Neural progenitor cell (in vitro differentiated cells): ENCODE data around the gene TSLP. TPM values are rescaled to one million over a fixed set of nuclear protein-coding genes. Genes with fewer than 3 reads are reported as not detected.

Experiments used
- DNase-seq: peaks from one replicate; pipeline ENCODE4 v3.0.0-alpha.2; 2016; ENCODE audit warnings: low spot score
- H2AFZ ChIP-seq: fragments of 200-600 bp; sonication (generic); replicated peaks from 2 replicates; pipeline ENCODE4 v1.6.1; 2016; ENCODE audit warnings: antibody characterized with exemption
- H3F3A ChIP-seq: fragments of 200-600 bp; sonication (generic); 2 replicates; pipeline ENCODE4 v1.6.1; 2016; ENCODE audit warnings: antibody characterized with exemption, low read depth
- H3K27ac ChIP-seq: fragments of 200-600 bp; sonication (generic); 2 replicates; pipeline ENCODE4 v1.5.1; 2016; ENCODE audit warnings: mild to moderate bottlenecking
- H3K27me3 ChIP-seq: fragments of 200-600 bp; sonication (generic); 2 replicates; pipeline ENCODE4 v1.6.1; 2016; ENCODE audit warnings: mild to moderate bottlenecking, moderate library complexity
- H3K36me3 ChIP-seq: fragments of 200-600 bp; sonication (generic); 2 replicates; pipeline ENCODE4 v1.5.1; 2016
- H3K4me1 ChIP-seq: fragments of 200-600 bp; sonication (generic); 2 replicates; pipeline ENCODE4 v1.6.1; 2016; ENCODE audit warnings: mixed run types
- H3K4me2 ChIP-seq: fragments of 200-600 bp; sonication (generic); 2 replicates; pipeline ENCODE4 v1.6.1; 2016
- H3K4me3 ChIP-seq: fragments of 200-600 bp; sonication (generic); 2 replicates; pipeline ENCODE4 v1.5.1; 2016
- H3K79me2 ChIP-seq: fragments of 200-600 bp; sonication (generic); 2 replicates; pipeline ENCODE4 v1.6.1; 2016; ENCODE audit warnings: low read depth
- H3K9ac ChIP-seq: fragments of 200-600 bp; sonication (generic); 2 replicates; pipeline ENCODE4 v1.6.1; 2016
- H3K9me3 ChIP-seq: fragments of 200-600 bp; sonication (generic); 2 replicates; pipeline ENCODE4 v1.5.1; 2016; ENCODE audit warnings: low read depth
- H4K20me1 ChIP-seq: fragments of 200-600 bp; sonication (generic); 2 replicates; pipeline ENCODE4 v1.6.1; 2016; ENCODE audit warnings: low read depth
- H3K27ac Mint-ChIP-seq: 3 replicates; pipeline ENCODE4 v1.8.0; 2021; ENCODE audit warnings: mixed read lengths
- H3K27me3 Mint-ChIP-seq: 2 replicates; pipeline ENCODE4 v1.8.0; 2022; ENCODE audit warnings: low read depth, mild to moderate bottlenecking, inconsistent platforms, moderate library complexity, mixed read lengths; ENCODE audit not compliant: insufficient read depth
- H3K36me3 Mint-ChIP-seq: 3 replicates; pipeline ENCODE4 v1.8.0; 2021; ENCODE audit warnings: mixed read lengths
- H3K4me1 Mint-ChIP-seq: 3 replicates; pipeline ENCODE4 v1.8.0; 2021; ENCODE audit warnings: mixed read lengths
- H3K4me3 Mint-ChIP-seq: 3 replicates; pipeline ENCODE4 v1.8.0; 2021; ENCODE audit warnings: mild to moderate bottlenecking, moderate library complexity, mixed read lengths
- H3K9me3 Mint-ChIP-seq: 3 replicates; pipeline ENCODE4 v1.8.0; 2020; ENCODE audit warnings: mixed read lengths
- CTCF ChIP-seq: fragments of 200-600 bp; sonication (generic); IDR thresholded peaks from 2 replicates; pipeline ENCODE4 v1.5.1; 2017; ENCODE audit warnings: antibody characterized with exemption, mild to moderate bottlenecking
- EZH2 ChIP-seq: fragments of 200-600 bp; sonication (generic); IDR thresholded peaks from 2 replicates; pipeline ENCODE4 v1.6.1; 2017; ENCODE audit warnings: antibody characterized with exemption, mild to moderate bottlenecking, moderate library complexity
- EZH2phosphoT487 ChIP-seq: fragments of 200-600 bp; sonication (generic); IDR thresholded peaks from 2 replicates; pipeline ENCODE4 v1.6.1; 2017; ENCODE audit warnings: antibody characterized with exemption
- total RNA-seq: library from RNA; depleted of rRNA; stranded (reverse); fragments of >200 nt; gene quantifications from 2 replicates; pipeline ENCODE4 v1.2.3, GENCODE V29; 2015; ENCODE audit warnings: low replicate concordance

The TSLP gene
- not detected in 2 replicates for total RNA-seq

GRCh38 chr5:111071413-111071812 lies at the start of gene TSLP:
TSS of gene TSLP (plus strand) at chr5:111071713. CDS start at chr5:111071891, 178 bp downstream.
- H3K9me3 Mint-ChIP-seq: no peaks in the 10 kb centered on the region
- H3K36me3 ChIP-seq: no peaks in the 10 kb centered on the region
- H4K20me1 ChIP-seq: peaks cover 13% of the 10 kb centered on the region
- peak within 1 kb of the TSS; percentile 79 for H3K4me2 ChIP-seq
- H3K9me3 ChIP-seq: no peaks in the 10 kb centered on the region
- TF ChIP-seq EZH2 (peak; percentile 21), EZH2phosphoT487 (no peak), CTCF (no peak)
- peak within 1 kb of the TSS; percentile 42 for H3K4me3 ChIP-seq
- peaks cover 10% of the 10 kb centered on the region for H3K4me1 Mint-ChIP-seq
- no peak within 1 kb of the TSS for H3K9ac ChIP-seq
- peaks cover 95% of the 10 kb centered on the region for H3K27me3 ChIP-seq
- H3K79me2 ChIP-seq: no peaks in the 10 kb centered on the region
- no peak for DNase-seq
- no peaks in the 10 kb centered on the region for H3K4me1 ChIP-seq
- peaks cover 4% of the 10 kb centered on the region for H3F3A ChIP-seq
- H2AFZ ChIP-seq: peak within 1 kb of the TSS; percentile 93
- H3K27ac Mint-ChIP-seq: no peak within 1 kb of the TSS
- no peaks in the 10 kb centered on the region for H3K36me3 Mint-ChIP-seq
- H3K4me3 Mint-ChIP-seq: peak within 1 kb of the TSS; percentile 91
- H3K27me3 Mint-ChIP-seq: peaks cover 44% of the 10 kb centered on the region
- no peak within 1 kb of the TSS for H3K27ac ChIP-seq

DNA sequence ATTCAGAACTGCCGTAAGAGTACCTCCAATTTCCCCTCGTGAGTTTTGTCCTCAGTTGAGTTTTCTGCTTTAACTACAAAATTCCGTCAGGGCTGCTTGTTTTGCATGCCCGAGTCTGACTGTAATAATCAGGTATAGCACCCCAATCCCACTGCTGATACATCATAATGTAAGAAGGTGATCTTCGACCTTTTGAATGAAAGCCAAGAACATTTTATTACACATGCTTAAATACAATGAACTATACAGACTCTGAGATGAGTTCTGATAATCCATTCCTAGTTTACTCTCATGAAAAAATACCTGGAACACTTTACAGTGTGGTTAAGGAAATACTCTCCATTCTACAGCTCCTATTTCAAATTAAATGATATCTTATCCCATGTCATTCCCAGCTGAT lies 49.2 kb upstream of the TSLP start:
- no peak for TF ChIP-seq EZH2
- TF ChIP-seq CTCF: no peak
- TF ChIP-seq EZH2phosphoT487: no peak
- no peak overlapping the region for H3K9ac ChIP-seq

DNA sequence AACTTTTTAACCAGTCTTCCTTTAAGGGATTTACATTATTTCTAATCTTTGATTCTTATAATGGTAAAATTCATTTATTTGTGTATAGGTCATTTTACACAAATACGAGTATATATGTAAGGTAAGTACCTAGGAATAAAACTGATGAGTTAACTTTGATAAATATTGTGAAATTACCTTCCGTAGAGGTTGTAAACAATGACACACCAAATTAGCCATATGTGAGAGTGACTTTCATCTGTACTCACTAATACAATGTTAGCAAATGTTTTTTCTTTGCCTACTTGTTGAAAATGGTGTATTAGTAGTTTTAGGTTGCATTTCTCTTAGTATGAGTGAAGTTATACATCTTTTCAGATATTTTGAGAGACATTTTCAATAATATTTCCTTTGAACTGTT lies 42.6 kb upstream of the TSLP start:
- H3K4me3 ChIP-seq: no peak overlapping the region
- Mint-ChIP-seq H3K4me3 (no peak overlapping the region), H3K27ac (no peak overlapping the region), H3K36me3 (no peaks in the 10 kb centered on the region), H3K27me3 (peaks cover 5% of the 10 kb centered on the region), H3K4me1 (no peaks in the 10 kb centered on the region), H3K9me3 (peaks cover 2% of the 10 kb centered on the region)
- no peaks in the 10 kb centered on the region for H3K79me2 ChIP-seq
- no peaks in the 10 kb centered on the region for H4K20me1 ChIP-seq
- no peaks in the 10 kb centered on the region for H3K9me3 ChIP-seq
- no peaks in the 10 kb centered on the region for H3K27me3 ChIP-seq
- H3K9ac ChIP-seq: no peak overlapping the region
- H3K4me2 ChIP-seq: no peak overlapping the region
- no peaks in the 10 kb centered on the region for H3F3A ChIP-seq
- no peaks in the 10 kb centered on the region for H3K4me1 ChIP-seq
- no peaks in the 10 kb centered on the region for H3K36me3 ChIP-seq
- TF ChIP-seq EZH2phosphoT487 (no peak), CTCF (no peak), EZH2 (no peak)
- no peak for DNase-seq
- H2AFZ ChIP-seq: no peak overlapping the region
- H3K27ac ChIP-seq: no peak overlapping the region

More for the DNA sequence above, 49.2 kb upstream of the TSLP start:
- H3K4me3 ChIP-seq: no peak overlapping the region
- no peaks in the 10 kb centered on the region for H3K27me3 ChIP-seq
- no peaks in the 10 kb centered on the region for H3K27me3 Mint-ChIP-seq
- DNase-seq: no peak
- no peak overlapping the region for H3K27ac Mint-ChIP-seq
- H3K9me3 ChIP-seq: no peaks in the 10 kb centered on the region
- no peaks in the 10 kb centered on the region for H3K36me3 ChIP-seq
- no peak overlapping the region for H3K4me2 ChIP-seq
- H3K36me3 Mint-ChIP-seq: no peaks in the 10 kb centered on the region
- H3K4me1 Mint-ChIP-seq: no peaks in the 10 kb centered on the region
- H3K79me2 ChIP-seq: no peaks in the 10 kb centered on the region
- H3K27ac ChIP-seq: no peak overlapping the region
- no peaks in the 10 kb centered on the region for H3F3A ChIP-seq
- no peak overlapping the region for H3K4me3 Mint-ChIP-seq
- H3K4me1 ChIP-seq: no peaks in the 10 kb centered on the region
- H4K20me1 ChIP-seq: no peaks in the 10 kb centered on the region
- no peak overlapping the region for H2AFZ ChIP-seq
- H3K9me3 Mint-ChIP-seq: no peaks in the 10 kb centered on the region
